GM11168 (cell line): ENCODE measurements around the gene SLC6A3.
"Not testable (repeated sequence)": the region's sequence is repeated elsewhere in the genome, so short reads cannot be mapped to it uniquely, and the experiment has no call there.

Experiments used
- in situ Hi-C: fragments of 300-500 bp; cut with MboI; formaldehyde crosslinking; loops from one replicate; pipeline ENCODE4 v1.12.0; 2022; ENCODE audit warnings: low sequenced_read_pairs; ENCODE audit not compliant: unreplicated experiment

Gene SLC6A3

DNA sequence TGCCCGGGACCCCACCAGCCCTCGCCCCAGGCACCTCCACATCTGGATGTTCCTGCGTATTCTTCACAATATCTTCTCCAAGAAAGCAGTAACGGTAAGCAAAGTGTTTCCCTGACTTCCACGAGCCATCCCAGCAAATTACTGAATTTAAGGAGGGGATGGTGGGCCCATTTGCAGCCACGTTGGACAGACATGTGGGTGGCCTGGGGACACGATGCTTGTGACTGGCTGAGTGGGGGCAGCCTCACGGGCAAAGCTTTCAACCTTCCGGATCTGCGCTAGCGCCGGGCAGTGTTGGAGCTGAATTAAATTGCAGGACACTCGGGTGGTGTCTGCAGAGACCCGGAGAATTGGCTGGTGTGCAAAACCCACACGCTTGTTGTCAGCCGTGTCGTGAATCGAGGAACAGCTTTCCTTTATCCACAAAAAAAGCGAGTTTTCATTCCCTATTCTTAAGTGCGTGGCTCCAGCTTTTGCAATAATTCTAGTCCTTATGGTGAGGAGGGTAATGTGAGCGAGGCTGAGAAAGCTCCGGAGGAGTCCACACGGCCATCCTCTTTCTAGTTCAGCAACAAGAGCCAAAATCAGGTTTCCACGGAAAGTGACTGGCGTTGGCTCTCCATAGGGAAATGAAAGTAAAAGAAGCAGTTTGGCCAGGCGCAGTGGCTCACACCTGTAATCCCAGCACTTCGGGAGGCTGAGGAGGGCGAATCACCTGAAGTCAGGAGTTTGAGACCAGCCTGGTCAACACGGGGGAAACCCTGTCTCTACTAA is 82.8 kb downstream of the SLC6A3 start:
- in situ Hi-C loops, result no loop called here

DNA sequence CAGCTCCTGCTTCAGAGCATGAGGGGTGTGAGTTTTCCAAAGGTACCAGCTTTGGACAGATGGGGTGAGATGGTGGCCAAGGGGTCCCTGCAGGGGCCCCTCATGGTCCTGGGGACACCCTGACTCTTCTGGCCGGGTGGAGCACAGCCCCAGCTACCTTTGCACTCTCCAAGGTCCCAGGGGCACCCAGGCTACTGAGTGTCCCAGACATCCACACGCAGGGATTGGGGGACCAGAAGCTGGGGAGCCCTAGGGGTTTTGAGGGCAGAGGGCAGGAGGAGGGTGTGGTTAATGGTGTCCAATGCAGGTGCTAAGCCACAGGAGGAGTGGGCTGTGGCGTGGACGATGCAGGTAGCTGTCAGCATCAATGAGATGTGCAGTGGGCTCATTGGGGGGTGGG is 84.4 kb downstream of the SLC6A3 start:
- in situ Hi-C loops, result no loop called here

DNA sequence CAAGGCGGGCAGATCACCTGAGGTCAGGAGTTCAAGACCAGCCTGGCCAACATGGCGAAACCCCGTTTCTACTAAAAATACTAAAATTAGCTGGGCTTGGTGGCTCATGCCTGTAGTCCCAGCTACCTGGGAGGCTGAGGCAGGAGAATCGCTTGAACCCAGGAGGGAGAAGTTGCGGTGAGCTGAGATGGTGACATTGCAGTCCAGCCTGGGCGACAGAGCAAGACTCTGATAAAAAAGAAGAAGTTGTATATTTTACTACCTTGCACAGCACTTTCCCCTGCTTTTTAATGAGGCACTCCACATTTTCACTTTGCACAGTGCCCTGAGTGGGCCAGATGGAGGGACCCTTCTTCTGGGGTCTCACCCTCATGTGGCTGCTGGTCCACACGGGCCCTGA is 84.9 kb downstream of the SLC6A3 start:
- in situ Hi-C loops, result not testable (repeated sequence)

- in situ Hi-C loops, result no loop called here
These were observed 85.5 kb downstream of the SLC6A3 start for GRCh38 chr5:1359713-1360112.

DNA sequence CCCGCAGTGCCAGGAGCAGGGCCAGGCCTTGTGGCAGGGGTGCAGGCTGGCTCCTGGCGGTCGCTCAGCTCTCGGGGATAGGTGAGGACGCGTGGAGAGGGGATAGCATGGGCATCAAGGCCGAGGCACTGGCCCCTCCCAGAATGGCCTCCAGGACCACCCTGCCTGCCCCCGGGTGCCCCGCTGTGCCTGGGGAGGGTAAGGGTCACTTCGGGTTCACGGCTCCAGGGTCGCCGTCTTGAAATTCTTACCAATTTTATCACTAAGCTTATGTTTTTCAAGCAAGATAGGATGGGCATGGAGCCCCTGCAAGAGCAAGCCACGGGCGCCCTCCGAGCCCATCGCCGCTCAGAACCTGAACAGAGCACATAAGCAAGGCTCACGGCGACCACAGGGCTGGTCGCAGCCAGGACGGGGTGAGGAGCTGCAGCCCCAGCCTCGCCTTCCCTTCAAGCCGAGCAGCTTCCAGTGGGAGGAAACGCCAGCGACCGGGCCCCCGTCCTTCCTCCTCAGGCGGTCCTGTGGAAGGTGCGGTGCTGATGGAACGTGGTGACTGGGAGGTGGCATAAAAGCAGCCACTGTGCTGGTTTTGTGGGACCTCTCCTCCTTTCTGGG is 86.1 kb downstream of the SLC6A3 start:
- in situ Hi-C loops, result no loop called here

- in situ Hi-C loops, result no loop called here
These were observed 86.6 kb downstream of the SLC6A3 start for GRCh38 chr5:1358726-1359025.

DNA sequence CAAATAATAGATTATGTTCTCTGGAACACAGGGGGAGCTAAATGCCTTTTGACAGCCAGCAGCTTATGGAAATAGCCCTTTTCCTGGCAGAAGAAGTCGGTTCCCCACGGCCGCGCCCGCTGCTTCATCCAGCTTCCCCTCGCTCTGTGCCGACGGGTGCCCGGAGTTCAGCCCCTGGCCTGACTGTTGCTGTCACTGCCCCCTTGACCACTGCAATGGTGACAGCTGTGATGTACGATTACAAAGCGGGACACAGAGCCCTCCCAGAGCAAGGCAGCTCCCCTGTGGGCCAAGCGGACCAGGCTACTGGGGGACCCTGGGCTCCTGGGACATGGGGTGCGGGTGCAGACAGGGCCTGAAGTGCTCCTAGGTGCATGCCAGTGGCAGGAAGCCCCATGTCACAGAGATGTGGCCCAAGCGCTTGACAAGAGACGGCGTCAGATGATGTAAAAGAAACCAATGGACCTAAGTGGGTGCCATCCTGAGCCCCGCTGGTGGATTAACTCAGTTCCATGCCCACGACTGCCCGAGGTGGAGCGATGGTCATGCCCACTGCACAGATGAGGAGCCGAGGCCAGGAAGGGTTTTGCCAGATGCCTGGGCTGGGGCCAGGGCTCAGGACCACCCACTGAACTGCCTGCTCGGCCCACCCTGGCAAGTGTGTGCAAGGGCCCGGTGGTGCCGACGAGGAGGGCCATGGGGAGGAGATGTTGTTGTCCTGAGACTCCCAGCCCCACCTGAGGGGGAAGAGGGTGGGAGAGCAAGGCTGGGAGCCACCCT is 87.1 kb downstream of the SLC6A3 start:
- in situ Hi-C loops, result no loop called here

DNA sequence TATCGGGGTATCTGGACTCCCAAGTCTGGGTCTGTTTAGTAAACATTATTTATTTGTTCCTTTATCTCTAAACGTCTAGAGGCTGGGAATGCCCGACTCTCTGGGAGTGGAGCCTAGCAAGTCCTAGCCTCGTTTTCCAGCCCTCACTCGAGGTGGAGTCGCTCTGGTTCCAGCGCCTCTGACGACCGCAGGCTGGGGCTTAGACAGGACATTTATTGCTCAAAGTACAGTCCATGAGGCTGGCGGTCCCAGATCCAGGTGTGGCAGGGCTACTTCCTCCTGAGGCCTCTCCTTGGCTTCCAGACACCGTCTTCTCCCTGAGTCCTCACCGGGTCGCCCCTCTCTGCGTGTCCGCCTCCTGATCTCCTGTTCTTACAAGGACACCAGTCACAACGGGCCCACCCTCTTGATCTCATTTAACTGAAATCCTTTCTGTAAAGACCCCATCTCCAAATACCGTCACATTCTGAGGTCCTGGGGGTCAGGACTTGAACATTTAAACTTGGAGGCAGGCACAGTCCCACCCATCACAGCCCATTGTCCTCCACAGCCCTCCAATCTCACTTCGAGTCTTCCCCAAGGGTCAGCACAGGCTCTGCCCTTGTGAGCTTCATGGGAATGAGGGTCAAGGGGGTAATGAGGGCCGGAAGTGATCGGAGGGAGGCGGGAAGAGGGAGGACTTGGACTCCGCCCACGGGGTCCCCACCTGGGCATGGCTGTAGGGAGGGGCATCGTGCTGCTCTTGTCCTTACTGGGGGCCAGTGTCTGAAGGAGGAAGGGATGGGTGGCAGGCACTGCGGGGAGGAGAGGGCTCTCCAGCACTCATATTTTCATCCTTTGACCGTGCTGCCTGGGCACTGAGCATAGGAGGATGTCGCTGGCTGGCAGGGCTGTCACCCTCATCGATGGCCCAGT is 88.1 kb downstream of the SLC6A3 start:
- in situ Hi-C loops, result no loop called here

DNA sequence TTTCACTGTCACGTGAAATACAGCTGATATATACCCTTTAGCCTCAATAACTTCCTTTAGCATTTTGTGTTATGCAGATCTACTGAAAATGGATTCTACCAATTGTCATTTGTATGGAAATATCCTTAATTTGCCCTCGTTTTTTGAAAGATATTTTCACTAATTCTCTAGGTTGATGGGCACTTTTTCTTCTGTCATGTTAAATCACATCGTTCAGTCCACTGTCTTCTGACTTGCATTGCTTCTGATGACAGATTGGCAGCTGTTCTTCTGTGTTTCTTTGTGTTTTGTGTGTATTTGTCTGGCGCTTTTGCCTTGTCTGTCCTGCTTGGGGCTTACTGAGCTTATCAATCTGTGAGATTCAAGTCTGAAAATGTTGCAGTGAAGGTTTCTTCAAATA is 90.7 kb downstream of the SLC6A3 start:
- in situ Hi-C loops, result no loop called here

GRCh38 chr5:1352231-1353219 is 92.7 kb downstream of the SLC6A3 start:
- in situ Hi-C loops, result no loop called here

DNA sequence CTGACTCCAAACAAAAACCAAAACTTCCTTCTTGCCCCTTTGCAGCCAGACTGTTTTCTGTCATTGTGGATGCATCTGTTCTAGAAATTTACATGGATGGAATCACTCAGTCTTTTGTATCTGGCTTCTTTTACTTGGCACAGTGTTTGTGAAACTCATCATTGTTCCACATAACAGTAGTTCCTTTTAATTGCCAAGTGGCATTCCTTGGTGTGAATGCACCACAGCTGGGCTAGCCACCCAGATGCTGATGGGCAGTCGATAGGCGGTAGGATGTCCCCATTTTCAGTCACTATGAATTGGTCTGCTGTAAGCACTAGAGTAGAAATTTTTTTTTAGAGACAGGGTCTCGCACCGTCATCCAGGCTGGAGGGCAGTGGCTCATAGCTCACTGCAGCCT is 94.1 kb downstream of the SLC6A3 start:
- in situ Hi-C loops, result no loop called here

DNA sequence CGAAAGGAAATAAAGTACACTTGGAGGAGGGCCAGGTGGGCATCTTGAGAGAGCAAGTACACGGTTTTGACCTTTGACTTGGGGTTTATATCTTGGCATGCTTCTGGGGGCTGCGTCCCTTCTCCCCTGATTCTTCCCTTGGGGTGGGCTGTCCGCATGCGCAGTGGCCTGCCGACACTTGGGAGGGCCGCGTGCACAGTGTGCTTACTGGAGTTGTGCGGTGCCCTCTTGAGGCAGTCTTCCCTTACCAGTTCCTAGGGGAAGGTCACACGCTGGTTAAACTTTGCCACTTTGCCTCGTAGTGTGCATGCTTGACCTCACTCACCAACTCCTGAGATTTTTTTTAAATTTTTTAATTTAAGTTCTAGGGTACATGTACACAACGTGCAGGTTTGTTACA is 96.0 kb downstream of the SLC6A3 start:
- in situ Hi-C loops, result no loop called here

- in situ Hi-C loops, result no loop called here
These were observed 96.3 kb downstream of the SLC6A3 start for GRCh38 chr5:1348986-1349245.

DNA sequence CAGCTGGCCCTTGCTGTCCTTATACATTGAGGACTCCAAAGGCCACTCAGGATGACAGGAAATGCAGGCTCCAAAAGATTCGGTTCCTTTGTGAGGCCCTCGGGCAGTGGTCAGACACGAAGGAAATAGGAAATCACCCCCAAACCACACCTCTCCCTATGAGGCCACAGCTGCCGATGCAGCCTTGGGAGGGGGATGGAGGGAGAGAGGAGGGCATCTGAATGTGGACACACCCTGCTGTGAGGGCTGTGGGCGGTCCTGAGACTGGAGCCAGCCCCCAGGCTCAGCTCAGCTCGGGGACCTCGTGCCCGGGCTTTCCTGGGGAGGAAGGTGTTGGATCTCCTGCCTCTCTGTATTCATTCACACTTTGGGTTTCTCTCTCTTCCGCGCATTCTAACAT is 97.7 kb downstream of the SLC6A3 start:
- in situ Hi-C loops, result no loop called here

- in situ Hi-C loops, result no loop called here
These were observed 98.4 kb downstream of the SLC6A3 start for GRCh38 chr5:1346627-1347440.

GRCh38 chr5:1345876-1346626 is 99.2 kb downstream of the SLC6A3 start:
- in situ Hi-C loops, result no loop called here

- in situ Hi-C loops, result no loop called here
These were observed 100.0 kb downstream of the SLC6A3 start, which contains the start of gene CLPTM1L for GRCh38 chr5:1344975-1345838. TSS of gene CLPTM1L (minus strand) at chr5:1345099. CDS start at chr5:1344841, 258 bp downstream.
